ENCODE measurements around the gene MLX.

The MLX gene

GRCh38 chr17:42591411-42591810 is 24.5 kb downstream of the MLX start:
- Histone ChIP-seq H3K9me3 (ENCODE audit: control insufficient read depth, insufficient read depth, low read length) (no peaks in the 10 kb centered on the region), H3K4me2 (ENCODE audit: low read length) (no peak overlapping the region), H3K79me2 (ENCODE audit: control insufficient read depth, low read length) (peaks cover 1% of the 10 kb centered on the region; the same call in 1 of the 2 replicates)

GRCh38 chr17:42596386-42596785 is 29.5 kb downstream of the MLX start:
- Histone ChIP-seq H3K9me3 (ENCODE audit: control insufficient read depth, insufficient read depth, low read length) (no peaks in the 10 kb centered on the region), H3K4me3 (ENCODE audit: low read length) (no peak overlapping the region), H3K4me2 (ENCODE audit: low read length) (no peak overlapping the region), H3K36me3 (ENCODE audit: control insufficient read depth, low read length) (peaks cover 13% of the 10 kb centered on the region), H3K79me2 (ENCODE audit: control insufficient read depth, low read length) (peaks cover 29% of the 10 kb centered on the region), H3K4me1 (ENCODE audit: control insufficient read depth, low read length) (no peaks in the 10 kb centered on the region), H3K27me3 (ENCODE audit: control insufficient read depth, low read length) (no peaks in the 10 kb centered on the region), H4K20me1 (ENCODE audit: control insufficient read depth, insufficient read depth, low read depth, low read length) (no peaks in the 10 kb centered on the region), H3K27ac (ENCODE audit: low read depth, low read length) (no peak overlapping the region), H3K9me2 (replicated peaks; ENCODE audit: control insufficient read depth, low read length) (no peaks in the 10 kb centered on the region), H3F3A (ENCODE audit: control insufficient read depth, insufficient read depth) (no peaks in the 10 kb centered on the region)
- TF ChIP-seq EZH2phosphoT487 (IDR thresholded peaks at IDR 0.05; ENCODE audit: borderline replicate concordance, low read length) (no peak), CTCF (IDR thresholded peaks at IDR 0.05; ENCODE audit: low read depth, low read length, poor library complexity, severe bottlenecking) (no peak)

More at GRCh38 chr17:42591411-42591810, 24.5 kb downstream of the MLX start:
- Histone ChIP-seq H3K27me3 (ENCODE audit: control insufficient read depth, low read length) (no peaks in the 10 kb centered on the region), H3K4me3 (ENCODE audit: low read length) (no peak overlapping the region), H3K4me1 (ENCODE audit: control insufficient read depth, low read length) (peaks cover 22% of the 10 kb centered on the region), H3F3A (ENCODE audit: control insufficient read depth, insufficient read depth) (peaks cover 4% of the 10 kb centered on the region; the same call in 1 of the 2 replicates), H3K9me2 (replicated peaks; ENCODE audit: control insufficient read depth, low read length) (no peaks in the 10 kb centered on the region), H3K27ac (ENCODE audit: low read depth, low read length) (no peak overlapping the region), H4K20me1 (ENCODE audit: control insufficient read depth, insufficient read depth, low read depth, low read length) (no peaks in the 10 kb centered on the region), H3K36me3 (ENCODE audit: control insufficient read depth, low read length) (peaks cover 45% of the 10 kb centered on the region)
- TF ChIP-seq CTCF (IDR thresholded peaks at IDR 0.05; ENCODE audit: low read depth, low read length, poor library complexity, severe bottlenecking), result no peak
- no peak for TF ChIP-seq EZH2phosphoT487 (IDR thresholded peaks at IDR 0.05; ENCODE audit: borderline replicate concordance, low read length)

- no peak overlapping the region for H3K4me2 ChIP-seq (ENCODE audit: low read length)
- H3K79me2 ChIP-seq (ENCODE audit: control insufficient read depth, low read length), result peaks cover 52% of the 10 kb centered on the region
- no peaks in the 10 kb centered on the region for H4K20me1 ChIP-seq (ENCODE audit: control insufficient read depth, insufficient read depth, low read depth, low read length)
- H3K9me3 ChIP-seq (ENCODE audit: control insufficient read depth, insufficient read depth, low read length), result no peaks in the 10 kb centered on the region
- H3K27me3 ChIP-seq (ENCODE audit: control insufficient read depth, low read length), result no peaks in the 10 kb centered on the region
- peaks cover 7% of the 10 kb centered on the region for H3K36me3 ChIP-seq (ENCODE audit: control insufficient read depth, low read length)
- TF ChIP-seq EZH2phosphoT487 (IDR thresholded peaks at IDR 0.05; ENCODE audit: borderline replicate concordance, low read length), result no peak
- TF ChIP-seq CTCF (IDR thresholded peaks at IDR 0.05; ENCODE audit: low read depth, low read length, poor library complexity, severe bottlenecking), result no peak
- no peak overlapping the region for H3K4me3 ChIP-seq (ENCODE audit: low read length)
- H3K27ac ChIP-seq (ENCODE audit: low read depth, low read length), result no peak overlapping the region
- no peaks in the 10 kb centered on the region for H3K9me2 ChIP-seq (replicated peaks; ENCODE audit: control insufficient read depth, low read length)
- peaks cover 8% of the 10 kb centered on the region for H3K4me1 ChIP-seq (ENCODE audit: control insufficient read depth, low read length)
- H3F3A ChIP-seq (ENCODE audit: control insufficient read depth, insufficient read depth), result no peaks in the 10 kb centered on the region
Measured at GRCh38 chr17:42598905-42599304, 32.0 kb downstream of the MLX start.

Data from DOHH2 (cell line).